Hippocampal formation (tissue), 2 donors: Measurements from ENCODE around the gene ASPHD2.
"Not testable (repeated sequence)": the region's sequence is repeated elsewhere in the genome, so short reads cannot be mapped to it uniquely, and the experiment has no call there.

Experiments used
- DNase-seq, 2 donors: peaks; one replicate each; lab custom pipeline; 2025; lab: John Stamatoyannopoulos, UW

The ASPHD2 gene

DNA sequence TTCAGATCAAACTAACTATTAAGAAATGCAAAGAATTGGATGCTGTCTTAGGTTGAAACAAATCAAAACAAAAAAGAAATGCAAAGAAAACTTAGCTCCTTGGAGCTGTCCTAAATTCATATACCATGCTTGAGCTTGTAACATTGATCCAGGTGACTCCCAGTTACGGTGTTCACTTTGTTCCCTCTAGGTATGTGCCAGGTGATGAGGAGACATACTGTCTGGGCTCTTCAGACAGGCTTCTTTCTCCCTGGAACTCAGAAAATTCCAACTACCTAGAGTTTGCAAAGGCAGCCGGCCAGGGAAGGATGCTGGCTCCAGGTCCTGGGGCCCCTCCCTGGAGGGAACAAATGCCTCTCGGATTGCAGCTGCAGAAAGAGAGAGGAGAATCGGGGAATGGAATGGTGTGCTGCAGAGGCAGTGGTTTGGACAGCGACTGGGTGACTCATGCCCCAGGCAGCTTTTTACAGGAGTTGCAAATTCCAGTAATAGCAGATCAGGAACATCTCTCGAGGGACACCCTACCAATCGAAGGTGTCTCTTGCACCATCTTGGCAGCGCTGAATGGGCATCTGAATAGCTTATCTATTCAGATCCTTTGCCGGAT is 12.3 kb upstream of the ASPHD2 start:
- DNase-seq: no peak

DNA sequence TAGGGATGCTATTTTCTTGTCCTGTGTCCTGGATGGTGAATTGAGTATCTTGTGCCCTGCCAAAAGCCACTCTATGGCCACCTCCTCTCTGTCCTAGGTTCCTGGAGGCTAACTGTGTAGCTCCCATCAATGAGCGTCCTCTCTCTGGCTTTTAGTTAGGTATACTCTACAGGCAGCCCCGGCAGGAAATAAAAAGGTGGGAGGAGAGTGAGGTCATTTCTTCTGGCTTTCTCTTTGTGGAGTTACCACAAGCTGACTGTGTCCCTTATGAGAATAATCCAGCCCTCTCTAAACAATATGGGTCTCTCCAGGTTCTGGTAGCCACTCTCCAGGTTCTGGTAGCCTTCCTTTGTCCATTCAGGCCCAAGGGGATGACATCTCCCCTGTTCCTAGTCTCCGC is 11.7 kb upstream of the ASPHD2 start:
- no peak for DNase-seq

DNA sequence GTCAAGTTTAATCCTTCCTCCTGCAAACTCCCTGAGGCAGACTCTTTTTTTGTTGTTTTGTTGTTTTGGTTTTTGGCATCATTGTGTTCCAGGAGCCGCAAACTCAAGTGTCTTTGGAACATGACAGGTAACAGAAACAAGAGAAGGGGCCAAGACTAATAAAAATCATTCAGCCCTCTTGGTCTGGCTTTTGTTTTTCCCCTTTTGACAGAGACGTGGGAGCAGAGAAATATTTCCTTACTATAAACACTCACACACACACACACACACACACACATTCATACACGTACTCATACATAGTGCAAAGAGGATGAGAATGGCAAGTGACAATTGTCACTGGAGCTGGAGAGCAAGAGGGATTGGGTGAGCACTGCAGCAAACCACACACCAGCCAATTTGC is 10.4 kb upstream of the ASPHD2 start:
- DNase-seq: no peak

DNA sequence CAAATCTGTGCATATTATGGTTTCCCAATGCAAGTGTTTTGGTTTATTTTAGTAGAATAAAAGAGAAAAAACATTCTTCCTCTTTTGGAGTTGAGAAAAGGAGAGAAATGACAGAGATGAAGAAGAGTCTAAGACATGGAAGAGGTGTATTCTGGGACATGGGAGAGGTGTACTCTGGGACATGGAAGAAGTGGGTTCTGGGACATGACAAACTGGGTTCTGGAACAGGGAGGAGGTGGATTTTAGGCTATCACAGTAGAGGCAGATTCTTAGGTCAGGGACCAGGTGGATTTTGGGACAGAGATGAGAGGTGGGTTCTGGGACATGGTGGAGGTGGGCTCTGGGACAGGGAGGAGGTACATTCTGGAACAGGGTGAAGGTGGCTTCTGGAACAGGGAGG is 2.1 kb upstream of the ASPHD2 start:
- DNase-seq: no peak

DNA sequence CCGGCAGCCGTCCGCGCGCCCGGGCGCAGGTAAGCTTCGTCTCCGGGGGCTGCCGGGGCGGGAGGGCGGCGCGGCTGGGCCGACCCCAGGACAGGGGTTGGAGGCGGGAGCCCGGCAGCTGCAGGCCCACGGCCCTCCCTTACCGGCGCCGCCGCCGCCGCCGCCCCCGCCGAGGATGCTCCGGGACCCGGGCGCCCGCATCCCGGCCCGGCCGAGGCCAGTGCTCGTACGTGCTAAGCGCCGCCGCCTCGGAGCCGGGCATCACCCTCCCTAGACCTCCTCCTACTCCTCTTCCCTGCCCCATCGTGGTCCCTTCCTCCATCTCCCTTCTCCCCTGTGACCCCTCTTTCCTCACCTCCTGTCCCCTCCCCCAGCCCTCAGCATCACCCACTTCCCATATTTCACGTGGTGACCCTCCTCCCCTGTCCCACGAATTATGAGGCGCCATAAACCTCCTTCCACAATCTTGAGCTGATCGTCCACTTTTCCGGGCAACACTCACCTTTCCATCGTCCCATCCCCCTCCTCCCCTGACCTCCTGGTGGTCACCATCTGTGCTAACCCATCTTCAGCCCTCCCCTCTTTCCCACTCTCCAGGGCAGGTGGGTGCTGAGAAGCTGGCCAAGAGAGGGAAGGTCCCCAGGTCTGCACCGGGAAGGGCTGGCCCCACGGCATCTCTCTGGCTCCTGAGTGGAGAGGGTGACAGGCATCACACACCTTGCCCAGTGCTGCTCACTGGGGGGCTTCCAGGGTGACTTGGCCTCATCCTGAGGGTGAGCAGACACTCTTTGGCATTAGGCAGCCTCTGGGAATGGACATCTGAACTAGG is 612 bp downstream of the ASPHD2 start:
- no peak for DNase-seq

DNA sequence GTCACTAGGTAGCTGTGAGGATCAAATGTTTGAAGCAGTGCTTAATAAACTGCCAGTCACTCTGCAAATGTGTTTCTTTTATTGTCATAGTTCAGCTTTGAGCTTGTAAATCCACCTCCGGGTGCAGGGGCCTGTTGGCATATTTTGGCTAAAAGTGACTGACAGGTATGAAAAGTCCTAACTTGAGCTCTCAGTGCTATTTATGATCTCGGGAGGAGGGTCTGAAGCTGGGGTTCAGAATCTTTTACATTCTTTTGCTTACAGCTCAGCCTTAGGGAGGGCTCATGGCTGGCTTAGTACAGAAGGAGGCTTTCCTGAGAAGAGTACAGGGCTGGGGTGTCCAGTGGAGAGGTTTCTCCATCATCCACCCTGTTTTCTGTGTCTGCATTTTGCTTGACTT is 1.5 kb downstream of the ASPHD2 start:
- DNase-seq: no peak

DNA sequence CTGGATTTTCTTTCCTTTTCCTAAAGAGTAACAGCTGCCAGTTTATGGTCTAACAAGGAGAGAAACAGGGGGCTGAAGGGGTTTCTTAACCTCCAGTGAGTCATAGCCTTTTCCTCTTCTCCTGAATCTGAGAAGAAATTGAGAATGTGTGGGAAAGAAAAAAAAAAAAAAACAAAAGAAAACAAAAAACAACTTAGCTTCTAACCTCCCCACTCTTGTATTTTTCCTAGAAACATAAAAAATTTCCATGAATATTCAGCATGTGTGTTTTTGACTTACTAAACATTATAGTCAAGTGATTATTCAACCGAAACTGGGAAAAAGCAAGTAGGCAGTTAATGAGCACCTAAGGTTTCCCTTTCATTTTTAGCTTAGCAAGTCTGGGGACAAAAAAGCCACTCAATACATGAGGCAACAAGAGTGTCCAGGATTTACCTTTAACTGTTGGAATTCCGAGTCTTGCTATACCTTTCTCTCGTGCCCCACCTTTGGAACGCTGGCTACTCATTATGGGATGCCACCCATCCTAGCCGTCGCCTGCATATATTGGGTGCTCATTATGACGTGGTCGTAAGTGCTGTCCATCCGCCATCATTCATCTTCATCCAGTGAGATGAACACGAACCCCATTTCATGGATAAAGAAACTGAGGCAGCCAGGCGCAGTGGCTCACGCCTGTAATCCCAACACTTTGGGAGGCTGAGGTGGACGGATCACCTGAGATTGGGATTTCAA is 2.4 kb downstream of the ASPHD2 start:
- no peak for DNase-seq

DNA sequence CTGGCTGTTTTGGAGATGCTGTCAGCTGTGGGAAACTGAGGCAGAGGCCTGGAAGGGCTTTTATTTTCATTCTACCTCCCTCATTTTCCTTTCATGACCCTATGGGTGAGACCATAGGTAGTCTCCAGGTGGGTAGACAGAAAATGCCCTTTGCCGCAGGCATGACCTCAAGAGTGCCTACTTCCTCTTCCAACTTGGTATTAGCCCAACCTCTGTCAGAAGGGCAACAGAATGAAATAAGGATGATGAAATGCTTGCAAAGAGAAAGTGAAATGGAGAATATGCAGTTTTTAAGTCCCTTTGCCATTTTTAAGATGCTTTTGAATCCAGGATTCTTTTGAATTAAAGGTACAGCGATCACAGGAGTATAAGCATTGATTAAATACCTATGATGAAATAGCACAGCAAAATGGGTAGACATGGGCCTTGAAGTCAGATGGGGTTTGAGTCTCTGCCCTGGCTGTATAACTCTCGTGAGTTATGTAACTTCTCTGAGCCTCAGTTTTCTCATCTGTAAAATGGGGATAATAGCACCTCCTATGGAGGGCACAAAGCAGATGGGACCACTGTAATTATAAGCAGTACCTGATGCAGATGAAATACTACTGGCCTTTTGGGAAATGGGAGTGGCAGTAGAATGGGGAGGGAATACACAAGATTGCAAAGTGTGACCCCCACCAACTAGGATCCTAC is 3.7 kb downstream of the ASPHD2 start:
- no peak for DNase-seq

DNA sequence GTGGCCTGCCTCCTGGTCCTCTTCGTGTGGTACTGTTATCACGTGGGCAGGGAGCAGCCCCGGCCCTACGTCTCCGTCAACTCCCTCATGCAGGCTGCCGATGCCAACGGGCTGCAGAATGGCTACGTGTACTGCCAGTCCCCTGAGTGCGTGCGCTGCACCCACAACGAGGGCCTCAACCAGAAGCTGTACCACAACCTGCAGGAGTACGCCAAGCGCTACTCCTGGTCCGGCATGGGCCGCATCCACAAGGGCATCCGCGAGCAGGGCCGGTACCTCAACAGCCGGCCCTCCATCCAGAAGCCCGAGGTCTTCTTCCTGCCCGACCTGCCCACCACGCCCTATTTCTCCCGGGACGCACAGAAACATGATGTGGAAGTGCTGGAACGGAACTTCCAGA is 4.7 kb downstream of the ASPHD2 start:
- DNase-seq: no peak

DNA sequence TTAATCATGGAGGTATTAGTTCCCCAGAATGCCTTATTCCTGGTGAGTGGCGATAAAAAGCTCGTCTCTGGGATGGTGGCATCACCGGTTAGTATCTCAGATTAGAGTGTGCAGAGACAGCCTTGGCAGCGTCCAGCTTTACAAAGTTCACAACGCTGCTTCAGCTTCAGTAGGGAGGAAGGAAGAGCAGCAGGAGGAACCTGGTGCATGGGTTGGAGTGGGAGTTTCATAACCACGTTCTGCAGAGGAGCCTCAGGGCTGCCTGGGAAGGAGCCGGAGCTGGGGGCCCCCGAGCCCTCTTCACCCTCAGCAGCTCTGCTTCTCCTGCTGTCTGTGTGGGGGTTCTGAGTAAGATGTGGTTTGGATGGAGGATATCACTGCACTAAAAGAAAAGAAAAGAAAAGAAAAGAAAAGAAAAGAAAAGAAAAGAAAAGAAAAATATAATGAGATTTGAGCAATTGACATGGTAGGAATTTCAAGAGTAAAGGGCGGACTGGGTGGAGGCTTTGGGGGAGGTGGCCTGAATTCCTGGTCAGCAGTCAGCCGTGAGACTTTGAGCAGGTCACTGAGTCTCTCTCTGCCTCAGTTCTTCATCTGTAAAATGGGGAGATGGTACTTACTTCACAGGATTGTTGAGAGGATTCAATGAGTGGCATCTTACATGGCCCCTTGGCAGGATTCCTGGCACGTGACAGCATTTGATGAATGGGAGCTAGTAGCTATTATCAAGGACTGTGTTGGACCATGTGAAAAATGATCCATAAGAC is 6.5 kb downstream of the ASPHD2 start:
- DNase-seq: no peak

DNA sequence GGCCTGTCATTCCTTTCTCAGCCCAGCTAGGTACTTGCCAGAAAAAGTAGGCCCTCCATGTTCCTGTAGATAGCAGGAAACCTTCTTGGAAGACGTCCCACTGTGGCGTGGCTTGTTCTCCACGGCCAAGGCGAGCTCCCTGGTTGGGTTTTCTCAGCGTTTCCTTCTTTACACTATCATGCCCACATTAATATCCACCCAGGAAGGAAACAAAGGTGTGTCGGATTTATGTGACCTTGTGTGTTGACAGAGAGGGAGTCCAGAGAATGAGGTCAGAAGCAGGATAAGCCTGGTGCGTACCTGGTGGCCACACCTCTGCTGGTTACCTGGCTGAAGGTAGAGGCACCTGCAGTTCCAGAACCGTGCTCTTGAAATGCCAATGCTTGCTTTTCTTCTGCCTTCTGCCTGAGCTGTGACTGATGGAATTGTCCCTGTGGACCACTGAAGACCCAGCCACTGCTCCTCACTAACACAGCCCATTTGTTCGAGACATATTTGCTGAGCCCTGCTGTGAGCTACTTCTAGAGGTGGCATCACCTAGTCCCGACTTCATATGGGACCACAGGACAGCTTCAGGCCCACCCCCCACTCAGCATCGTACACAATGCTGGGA is 7.9 kb downstream of the ASPHD2 start:
- DNase-seq: no peak

DNA sequence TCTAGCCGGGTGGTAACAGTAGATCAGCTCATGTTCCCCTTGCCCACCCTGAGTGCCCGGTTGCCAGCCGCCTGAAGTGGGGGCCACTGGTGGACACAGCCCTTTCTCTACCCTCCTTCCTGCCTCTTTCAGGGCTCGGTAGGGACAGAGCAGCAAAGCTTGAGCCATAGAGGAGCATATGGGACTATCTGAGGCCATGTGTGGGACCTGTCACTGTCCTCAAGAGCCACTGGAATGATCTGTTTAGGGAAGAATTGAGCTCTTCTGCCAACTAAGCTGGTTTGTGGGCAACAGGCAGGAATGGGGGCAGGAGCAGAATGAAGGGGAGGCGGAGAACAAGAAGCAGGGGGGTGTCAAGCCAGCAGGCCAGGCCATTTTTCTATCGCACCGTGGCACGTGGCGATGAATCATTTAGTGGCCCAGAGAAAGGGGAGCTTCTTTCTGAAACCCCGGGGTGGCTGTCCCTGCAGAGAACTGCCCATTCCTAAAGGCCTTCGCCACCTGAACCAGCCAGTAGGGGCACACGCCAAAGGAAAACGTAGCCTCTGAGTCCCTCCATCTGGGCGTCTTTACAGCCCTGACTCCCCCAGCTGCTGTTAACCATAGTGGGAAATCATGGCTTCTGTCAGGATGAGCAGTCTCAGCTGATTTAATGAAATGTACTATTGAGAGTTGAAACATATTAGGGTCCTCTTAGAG is 8.8 kb downstream of the ASPHD2 start:
- DNase-seq: no peak

DNA sequence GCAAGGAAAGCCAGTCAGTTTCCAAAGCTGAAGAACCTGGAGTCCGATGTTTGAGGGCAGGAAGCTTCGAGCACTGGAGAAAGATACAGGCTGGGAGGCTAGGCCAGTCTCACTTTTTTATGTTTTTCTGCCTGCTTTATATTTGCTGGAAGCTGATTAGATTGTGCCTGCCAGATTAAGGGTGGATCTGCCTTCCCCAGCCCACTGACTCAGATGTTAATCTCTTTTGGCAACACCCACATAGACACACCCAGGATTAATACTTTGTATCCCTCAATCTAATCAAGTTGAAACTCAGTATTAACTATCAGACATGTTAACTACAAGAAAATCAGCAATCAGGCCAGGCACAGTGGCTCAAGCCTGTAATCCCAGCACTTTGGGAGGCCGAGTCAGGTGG is 9.7 kb downstream of the ASPHD2 start:
- not testable (repeated sequence) for DNase-seq

DNA sequence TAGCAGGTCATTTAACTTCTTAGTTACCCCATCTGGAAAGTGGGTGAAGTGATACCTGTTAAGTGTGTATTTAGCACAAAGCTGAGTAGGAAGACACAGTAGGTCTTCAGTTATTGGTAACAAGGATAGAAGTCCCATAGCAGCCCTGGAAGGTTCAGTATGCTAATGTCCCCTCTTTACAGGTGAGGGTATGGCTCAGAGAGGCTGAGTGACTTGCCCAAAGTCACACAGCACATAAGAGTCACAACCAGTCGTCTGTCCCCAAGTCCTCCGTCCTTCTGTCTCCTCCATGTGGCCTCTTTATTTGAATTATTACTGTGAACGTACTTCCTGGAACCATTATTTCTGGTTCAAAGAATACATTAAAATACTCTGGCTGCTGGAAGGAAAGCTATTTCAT is 10.5 kb downstream of the ASPHD2 start:
- no peak for DNase-seq

DNA sequence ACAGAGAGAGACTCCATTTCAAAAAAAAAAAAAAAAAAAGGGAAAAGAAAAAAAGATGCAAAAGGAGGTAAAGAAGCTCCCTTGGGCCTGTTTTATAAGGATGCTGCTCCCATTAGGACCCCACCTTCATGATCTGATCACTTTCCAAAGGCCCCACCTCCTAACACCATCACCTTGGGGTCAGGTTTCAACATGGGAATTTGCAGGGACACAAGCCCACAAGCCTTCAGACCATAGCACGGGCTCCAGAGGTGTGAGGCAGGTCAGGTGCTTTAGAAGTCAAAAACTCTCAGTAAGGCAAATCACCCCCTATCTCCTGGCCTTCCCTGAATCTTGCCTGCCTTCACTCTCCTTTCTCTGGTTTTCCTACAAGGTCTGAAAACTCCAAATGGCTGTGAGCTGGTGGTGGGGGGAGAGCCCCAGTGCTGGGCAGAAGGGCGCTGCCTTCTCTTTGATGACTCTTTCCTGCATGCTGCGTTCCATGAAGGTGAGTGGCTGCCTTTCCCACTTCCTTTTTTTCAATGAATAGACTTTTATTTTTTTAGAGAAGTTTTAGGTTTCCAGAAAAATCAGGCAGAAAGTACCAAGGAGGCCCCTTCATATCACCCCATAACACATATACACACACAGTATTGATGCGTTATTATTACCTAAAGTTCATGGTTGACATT is 13.2 kb downstream of the ASPHD2 start:
- DNase-seq: no peak

DNA sequence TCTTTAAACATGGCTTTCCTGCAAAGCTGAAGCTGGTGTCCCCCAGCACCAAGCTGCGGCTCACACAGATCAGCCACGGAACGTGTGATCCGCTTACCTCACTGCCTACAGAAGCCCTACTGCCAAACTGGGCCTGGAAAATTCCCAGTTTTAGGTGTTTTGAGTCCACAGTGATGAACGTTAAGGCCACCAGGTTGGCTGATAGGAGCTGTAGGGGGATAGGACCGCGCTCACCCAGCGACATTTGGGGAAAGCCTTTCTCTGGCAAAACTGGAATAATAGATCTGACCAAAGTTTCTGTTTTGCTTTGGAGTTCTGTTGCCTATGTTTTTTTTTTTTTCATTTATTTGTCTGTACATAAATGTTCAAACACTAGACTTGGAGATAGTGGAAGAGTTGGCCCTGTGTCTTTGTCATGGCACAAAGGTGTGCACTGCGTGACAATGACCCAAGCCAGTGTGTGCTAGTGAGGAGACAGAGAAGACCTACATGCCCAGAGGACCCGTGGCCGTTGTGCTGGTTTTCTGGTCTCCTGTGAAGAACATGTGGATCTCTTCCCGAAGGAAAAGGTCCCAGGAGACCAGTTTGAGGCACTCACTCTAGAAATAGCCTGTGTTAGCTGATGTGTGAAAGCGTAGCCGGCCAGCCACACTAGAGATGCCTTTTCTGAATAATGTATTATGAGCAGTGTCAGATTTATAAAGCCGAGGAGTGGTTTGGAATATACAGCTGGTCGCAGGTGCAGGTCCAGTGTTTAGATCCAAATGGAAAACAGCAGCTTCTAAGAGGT is 15.0 kb downstream of the ASPHD2 start:
- no peak for DNase-seq

DNA sequence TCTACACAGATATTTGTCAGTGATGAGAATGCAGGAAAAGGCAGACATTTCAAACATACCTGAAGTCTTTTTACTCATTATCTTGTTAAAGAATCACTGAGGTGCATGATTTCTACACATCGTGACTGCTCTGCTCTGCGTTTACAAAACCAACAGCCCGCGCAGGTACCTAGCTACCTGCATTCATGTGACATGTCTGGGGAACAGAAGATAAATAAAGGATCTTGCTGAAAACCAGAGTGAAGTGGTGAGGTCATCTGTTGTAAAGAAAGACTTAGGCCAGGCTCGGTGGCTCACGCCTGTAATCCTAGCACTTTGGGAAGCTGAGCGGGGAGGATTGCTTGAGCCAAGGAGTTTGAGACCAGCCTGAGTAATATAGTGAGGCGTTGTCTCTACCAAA is 15.7 kb downstream of the ASPHD2 start:
- no peak for DNase-seq

DNA sequence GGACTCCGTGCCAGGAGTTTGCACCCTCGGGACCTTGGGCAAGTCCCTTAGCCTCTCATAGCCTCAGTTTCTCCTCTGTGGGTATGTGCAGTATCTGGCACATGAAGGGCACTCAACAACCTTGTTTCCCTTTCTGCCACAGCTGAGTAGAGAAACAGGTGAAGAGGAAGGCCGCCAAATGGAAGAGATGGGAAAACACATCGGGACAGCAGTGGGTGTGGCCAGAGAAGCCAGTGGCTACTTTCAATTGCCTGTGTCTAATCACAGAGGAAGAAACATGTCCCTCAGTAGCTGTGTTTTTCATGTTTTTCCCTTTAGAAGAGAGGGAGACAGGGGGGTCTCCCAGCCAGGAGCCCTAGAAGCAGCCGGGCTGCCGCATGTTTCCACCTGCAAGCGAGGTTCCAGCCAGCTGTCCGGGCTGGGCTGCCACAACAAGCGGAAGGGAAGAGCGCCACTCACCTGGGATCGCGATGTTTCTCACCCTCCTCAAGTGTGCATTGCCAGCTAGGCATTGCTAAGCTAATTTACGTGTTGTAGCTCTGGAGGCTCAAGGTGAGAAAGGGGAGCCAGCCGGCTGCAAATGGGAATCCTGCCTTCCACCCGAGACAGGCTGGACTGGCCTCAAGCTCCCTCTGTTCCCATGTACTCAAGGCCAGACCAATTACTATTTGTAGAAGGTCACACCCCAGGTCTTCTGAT is 16.7 kb downstream of the ASPHD2 start:
- DNase-seq: no peak
